HG03039 (cell line): ENCODE results near the gene PLAGL1.
A peak's percentile ranks its signal among the peaks of the same experiment; 100 is the strongest.
"Not testable (repeated sequence)": the region's sequence is repeated elsewhere in the genome, so short reads cannot be mapped to it uniquely, and the experiment has no call there.

Experiments used
- ATAC-seq: cut with Tn5 transposase; IDR thresholded peaks from one replicate; pipeline ENCODE4 v1.9.1; 2021; ENCODE audit warnings: mild to moderate bottlenecking, moderate library complexity; ENCODE audit not compliant: unreplicated experiment

PLAGL1 gene

DNA sequence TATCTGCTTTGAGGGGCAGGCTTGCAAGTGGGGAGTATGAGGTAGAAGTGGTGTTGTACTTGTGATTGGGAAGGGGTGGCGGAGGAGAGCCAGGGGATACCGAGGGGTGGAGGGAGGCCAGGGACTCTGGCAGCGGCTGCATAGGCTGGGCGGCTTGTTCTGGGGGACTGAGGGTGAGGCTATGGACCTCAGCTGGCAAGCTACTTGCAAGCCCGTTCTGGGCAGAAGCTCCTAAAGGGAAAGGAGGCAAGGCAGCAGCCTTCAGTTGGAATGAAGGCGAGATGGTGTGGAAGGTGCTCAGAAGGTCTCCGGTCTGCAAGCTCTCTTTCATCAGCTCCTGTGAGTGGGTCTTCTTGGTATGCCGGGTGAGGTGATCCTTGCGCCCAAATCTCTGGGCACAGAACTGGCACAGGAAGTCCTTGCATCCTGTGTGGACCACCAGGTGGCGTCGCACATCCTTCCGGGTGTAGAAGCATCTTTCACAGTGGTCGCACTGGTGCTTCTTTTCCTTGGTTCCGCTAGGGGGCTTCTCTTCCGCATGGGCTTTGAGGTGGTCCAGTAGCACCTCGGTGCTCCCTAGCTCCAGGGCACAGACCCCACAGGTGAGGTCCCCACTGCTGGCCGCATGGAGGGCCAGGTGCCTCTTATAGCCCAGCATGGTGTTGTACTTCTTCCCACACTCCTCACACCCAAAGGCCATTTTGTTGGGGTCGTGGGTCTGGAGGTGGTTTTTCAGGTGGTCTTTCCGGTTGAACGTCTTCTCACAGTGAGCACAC is 66.0 kb downstream of the PLAGL1 start:
- ATAC-seq, result no peak

DNA sequence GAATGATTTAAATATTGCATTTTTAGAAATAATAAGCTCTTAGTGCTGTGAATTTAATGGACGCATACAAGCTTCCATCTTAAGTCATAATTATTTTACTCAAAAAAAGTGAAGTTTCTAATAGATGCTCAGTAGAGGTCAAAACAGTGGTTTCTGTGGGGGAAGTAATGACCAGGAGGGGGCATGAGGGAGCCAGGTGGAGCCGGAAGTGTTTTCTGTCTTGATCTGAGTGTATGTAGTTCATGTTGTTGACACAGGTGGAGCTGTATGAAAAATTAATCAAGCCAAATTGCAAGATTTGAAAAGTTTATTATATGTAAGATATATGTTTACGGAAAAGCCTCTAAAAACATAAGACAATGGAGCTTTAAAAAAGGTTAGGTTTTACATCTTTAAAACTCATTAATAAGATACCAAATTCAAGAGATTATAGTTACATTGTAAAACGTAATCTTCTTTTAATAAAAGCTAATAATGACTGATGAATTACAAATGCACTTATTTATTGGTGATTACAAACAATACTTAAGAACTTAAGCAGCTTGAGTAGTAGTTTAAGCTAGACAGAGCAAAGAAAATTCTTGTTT is 68.0 kb downstream of the PLAGL1 start:
- peak; percentile 91 for ATAC-seq

DNA sequence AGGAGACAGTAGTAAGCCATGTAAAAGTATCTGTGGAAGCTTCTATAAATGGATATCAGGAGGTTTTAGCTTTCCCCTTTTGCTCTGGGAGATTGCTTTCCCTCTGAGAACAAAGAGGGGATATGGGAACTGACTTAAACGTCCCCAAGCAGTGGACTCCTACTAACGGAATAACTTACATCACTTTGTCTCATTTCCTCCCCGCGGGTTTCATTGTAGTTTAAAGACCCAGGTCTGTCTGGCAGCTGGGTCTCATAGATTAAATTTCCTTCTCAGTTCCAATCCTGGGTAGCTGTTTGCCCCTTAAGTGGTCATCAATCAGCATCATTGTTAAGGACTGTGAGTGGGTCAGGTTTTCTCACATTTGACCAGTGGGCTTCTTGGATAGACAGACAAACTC is 68.7 kb downstream of the PLAGL1 start:
- ATAC-seq, result no peak

DNA sequence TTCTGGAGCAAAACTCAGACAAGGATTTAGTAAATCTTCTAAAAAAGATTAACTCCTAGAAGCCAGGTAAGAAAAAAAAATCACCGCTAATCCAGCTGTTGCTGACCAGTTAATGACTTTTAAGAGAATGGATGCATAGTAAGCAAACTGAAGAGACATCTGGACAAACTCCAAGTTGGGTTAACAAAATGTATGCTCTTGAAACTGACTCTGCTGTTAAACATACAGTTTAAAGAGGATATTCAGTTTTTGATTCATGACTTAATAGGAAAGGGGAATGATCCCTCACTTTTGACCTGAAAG is 70.4 kb downstream of the PLAGL1 start:
- no peak for ATAC-seq

DNA sequence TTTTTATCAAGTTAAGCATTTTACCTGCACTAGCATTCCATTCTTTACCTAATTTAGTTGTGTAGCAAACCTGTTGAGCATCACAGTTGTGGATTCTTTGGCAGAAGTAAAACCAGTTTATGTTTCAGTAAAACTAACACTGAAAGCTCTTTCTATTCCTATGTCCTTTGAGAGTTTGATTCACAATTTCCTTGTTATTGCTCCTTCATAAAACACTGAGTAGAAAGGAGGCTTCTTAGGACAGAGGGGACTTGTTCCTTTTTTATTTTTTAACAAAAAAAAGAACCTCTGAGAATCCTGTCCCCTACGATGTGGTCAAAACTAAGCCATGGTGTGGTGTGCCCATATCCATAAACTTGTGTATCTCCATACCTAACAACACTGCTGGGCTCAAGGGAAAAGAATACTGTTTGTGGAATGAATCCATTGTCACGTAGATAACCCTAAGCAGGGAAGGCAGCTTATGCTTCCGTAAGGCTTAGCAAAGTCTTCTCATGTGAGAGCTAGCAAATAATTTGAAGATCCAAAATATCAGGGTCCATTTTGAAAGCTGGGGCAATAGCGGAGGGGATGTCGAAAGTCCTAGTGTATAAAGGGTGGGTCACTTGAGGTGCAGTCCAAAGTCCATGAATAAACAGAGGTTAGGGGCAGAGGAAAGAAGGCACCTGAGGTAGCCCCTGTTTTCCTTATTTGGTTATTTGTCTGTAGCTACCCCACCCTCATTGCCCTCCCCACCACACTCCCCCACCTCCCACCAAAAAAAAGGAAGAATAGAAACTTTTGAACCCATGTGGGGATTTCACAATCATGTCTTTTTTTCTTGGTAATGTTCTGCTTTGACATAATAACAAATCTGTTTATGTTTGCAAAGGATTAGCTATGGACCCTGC is 71.0 kb downstream of the PLAGL1 start:
- ATAC-seq, result no peak

DNA sequence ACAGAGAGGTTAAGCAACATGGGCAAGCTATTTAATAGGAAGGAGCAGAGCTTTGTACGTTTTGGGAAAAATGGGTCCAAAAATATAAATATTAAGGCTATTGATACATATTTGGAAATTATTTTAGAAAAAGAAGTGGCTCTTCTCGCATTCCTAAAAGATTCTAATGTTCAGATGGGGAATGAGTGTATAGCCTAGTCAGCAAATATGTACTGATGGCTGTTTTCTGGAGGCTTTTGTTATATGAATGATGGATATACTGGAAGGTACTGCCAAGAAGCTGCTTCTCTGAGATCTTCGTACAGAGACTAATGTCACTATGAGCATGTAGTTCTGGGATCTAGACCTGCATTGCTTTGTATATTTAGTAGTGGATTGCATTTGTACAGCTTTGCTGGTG is 71.7 kb downstream of the PLAGL1 start:
- ATAC-seq, result no peak

DNA sequence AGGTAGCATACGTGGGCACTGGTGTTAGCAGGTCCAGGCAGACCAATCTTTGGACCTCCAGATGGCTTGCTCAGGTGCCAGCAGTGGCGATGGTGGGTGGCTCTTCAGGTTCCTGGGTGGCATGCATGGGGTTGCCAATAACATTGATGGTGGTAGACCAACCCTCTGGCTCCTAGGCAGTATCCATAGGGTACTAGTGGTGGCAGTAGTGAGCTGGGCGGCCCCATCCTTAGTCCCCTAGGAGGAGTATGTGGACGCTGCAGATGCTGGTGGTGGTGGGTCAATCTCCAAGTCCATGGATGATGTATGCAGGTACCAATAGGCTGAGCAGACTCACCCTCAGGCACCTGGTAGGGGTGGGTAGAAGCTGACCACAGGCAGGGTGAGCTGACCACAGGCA is 73.2 kb downstream of the PLAGL1 start:
- ATAC-seq, result no peak

DNA sequence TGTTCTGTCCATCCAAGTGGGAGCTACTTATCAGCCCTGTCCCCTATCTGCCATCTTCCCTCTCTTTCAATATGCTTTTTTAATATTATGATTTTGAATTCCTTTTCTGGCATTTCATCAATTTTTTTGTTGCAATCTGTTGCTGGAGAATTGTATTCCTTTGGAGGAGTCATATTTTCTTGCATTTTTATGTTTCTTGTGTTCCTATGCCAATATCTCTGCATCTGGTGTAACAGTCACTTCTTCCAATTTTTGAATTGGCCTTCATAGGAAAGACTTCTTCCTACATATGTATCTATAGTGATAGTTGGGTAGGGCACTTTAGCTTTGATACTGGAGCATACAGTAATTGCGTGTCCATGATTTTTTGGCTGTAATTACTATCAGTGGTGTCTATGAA is 73.7 kb downstream of the PLAGL1 start:
- no peak for ATAC-seq

DNA sequence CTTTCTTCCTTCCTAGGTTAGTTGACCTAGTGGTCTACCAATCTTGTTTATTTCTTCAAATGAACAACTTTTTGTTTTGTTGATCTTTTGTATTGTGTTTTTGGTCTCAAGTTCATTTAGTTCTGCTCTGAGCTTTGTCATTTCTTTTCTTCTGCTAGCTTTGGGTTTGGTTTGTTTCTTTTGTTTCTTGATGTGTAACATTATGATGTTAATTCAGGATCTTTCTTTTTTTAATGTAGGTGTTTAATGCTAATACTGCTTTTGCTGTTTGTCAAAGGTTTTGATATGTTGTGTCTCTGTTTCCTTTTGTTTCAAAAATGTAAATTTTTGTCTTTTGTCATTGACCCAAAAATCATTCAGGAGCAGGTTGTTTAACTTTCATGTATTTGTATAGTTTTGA is 78.1 kb downstream of the PLAGL1 start:
- ATAC-seq, result no peak

DNA sequence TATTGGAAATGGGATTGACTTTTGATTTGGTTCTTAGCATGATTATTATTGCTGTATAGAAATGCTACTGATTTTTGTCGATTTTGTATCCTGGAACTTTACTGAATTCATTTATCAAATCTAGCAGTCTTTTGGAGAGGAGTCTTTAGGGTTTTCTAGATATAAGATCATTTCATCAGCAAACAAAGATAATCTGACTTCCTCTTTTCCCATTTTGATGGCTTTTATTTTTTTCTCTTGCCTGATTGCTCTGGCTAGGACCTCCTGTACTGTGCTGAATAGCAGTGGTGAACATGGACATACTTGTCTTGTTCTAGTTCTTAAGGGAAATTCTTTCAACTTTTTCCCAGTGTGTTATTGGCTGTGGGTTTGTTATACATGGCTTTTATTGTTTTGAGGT is 79.2 kb downstream of the PLAGL1 start:
- ATAC-seq, result no peak

DNA sequence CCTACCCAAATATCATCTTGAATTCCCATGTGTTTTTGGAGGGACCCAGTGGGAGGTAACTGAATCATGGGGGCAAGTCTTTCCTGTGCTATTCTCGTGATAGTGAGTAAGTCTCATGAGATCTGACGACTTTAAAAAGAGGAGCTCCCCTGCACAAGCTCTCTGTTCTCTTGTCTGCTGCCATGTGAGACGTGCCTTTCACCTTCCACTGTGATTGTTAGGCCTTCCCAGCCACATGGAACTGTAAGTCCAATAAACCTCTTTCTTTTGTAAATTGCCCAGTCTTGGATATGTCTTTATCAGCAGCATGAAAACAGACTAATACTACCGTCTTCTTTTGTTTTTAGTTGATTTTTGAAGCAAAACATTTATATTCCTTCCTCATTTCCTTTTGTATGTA is 91.0 kb downstream of the PLAGL1 start:
- not testable (repeated sequence) for ATAC-seq

DNA sequence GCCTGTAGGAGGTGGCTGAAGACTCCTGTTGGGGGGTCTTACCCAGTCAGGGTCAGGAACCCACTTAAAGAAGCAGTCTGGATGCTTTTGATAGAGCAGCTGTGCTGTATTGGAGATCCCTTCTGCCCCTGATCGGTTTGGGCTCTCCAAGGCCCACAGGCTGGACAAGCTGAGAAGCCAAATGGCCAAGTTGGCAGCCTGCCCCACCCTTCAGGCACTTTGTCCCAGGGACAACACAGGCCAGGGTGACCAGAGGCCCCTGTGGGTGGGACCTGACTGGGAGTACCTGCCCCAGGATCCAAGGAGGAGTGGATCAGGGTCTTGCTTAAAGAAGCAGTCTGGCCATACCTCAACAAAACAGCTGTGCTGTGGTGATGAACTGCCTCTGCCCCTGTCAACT is 95.4 kb downstream of the PLAGL1 start:
- ATAC-seq, result no peak

DNA sequence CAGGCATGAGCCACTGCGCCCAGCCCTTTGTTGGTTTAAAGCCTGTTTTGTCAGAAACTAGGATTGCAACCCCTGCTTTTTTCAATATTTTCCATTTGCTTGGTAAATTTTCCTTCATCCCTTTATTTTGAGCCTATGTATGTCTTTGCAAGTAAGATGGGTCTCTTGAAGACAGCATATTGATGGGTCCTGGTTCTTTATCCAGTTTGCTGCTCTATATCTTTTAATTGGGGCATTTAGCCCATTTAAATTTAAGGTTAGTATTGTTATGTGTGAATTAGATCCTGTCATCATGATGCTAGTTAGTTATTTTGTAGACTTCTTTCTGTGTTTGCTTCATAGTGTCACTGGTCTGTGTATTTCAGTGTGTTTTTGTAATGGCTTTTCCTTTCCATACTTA is 97.0 kb downstream of the PLAGL1 start:
- ATAC-seq, result no peak

DNA sequence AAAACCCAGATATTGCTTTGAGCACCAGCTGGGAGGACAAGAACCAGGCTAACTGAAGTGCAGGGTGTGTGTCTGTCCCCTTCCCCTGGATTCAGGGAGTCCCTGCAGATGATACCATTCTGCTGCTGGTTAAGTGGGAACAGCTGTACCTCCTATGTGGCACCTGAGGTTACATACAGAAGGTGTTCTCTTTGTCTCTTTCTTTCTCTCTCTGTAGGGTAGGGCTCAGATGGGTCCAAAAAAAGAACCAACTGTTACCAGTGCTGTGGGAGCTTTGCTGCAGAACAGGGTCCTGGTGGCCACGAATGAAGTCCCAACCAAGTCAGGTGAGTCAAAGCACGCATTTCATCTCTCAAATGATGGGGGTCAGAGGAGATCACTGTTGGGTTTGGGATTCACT is 105.2 kb downstream of the PLAGL1 start:
- no peak for ATAC-seq

DNA sequence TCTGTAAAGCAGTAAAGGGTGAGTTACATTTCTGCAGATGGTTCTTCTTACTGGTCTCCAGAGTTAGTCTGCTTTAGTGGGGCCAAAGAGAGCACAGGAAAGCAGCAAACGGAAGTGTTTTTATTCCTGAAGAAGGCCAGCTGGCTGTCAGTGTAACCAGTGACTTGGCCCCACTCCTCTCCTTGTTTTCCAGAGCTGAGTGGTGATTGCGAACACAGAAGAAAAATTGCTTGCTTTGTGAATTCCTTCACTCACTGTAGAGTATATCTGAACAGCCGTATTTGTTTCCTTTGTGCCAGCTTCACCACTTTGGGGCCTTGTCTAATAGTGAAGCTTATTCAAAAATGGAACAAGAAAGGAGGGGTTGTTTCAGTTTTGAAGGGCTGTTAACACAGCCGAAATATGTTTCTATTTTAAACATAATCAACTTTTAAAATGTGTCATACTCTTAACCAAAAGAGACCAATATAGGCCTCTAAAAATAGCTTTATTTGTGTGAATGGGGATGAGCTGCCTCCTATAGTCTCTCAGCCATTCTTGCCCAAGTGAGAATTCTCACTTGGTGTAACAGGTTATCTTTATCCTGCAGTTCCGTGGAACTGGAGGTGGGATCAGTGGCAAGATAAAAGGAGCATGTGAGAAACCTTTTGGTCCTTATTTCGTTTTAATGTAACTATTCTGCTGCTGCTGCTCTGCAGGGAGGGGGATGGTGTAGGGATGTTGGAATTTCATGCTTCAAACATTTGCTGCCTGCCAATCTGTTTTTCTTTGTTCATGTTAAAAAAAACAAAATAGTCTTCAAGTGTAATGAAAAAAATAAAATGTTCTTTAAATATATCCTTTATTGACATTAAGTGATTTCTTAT is 105.9 kb downstream of the PLAGL1 start:
- peak; percentile 91 for ATAC-seq

DNA sequence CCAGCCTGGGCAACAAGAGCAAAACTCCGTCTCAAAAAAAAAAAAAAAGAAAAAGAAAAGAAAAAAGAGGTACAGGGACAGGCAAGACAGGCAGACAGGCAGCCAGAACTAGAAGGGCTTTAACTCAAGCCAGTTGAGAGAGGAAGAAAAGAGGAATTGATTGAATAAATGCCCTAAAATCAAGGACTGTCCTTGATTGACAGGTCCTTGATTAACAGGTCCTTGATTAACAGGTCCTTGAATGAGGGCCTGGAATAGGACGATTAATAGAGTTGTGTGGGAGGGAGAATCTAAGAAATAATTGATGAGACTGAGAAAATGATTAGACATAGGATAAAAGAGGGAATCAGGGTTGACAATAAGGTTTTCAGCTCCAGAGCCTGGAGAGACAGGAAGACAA is 107.7 kb downstream of the PLAGL1 start:
- ATAC-seq, result no peak

DNA sequence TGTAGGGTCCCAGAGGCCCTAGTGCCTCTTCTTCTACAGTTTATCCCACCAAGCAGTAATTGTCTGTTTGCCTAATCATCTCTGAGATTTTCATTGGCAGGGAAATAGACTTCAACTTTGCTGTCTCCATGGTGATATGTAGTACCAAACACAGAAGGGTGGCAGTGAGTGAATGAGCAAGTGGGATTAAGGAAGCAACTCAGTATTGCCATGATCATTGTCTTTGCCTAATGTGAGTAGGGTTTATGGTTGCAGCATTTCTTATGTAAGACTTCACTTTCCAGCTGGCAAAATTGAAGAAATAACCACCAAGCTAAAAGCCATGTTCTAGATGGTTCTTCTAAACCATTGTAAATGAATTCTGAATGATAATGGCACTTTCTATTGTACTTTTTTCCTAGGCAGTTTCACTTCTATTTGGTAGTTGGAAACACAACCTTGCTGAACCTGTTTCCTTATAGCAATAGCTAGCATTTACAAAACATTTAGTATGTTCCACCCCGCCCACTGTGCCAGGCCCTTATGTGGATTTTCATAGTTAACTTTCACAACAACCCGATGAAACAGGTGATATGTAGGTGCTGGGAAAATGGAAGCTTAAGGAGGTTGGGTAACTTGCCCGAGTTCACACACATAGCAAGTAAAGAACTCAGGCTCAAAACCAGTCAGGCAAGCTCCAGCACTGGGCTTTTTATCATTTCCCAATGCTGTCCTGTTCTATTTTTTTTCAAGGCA is 111.8 kb downstream of the PLAGL1 start:
- ATAC-seq, result no peak

DNA sequence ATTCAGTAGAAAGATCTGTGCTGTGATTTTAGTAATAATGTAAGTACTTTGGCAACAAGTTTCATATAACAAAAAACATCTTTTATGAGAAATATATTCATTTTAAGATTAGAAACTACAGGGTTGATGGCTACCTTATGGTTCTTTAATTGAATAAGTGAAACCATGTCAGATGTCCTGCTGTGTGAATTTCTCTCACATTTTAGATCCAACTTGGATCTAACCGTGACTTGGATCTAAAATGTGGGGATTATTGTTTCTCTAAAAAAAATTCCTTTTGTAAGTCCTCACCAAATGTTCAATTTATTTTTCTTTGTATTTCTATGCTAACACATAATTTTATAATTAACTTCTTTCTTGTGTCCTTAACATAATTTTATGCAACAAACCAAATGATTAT is 113.4 kb downstream of the PLAGL1 start:
- ATAC-seq, result no peak
